GM18868 (cell line): ENCODE data around the gene NDE1.
"Not testable (repeated sequence)": the region's sequence is repeated elsewhere in the genome, so short reads cannot be mapped to it uniquely, and the experiment has no call there.

Experiments used
- ATAC-seq: cut with Tn5 transposase; IDR thresholded peaks from one replicate; pipeline ENCODE4 v1.9.1; 2021; ENCODE audit warnings: mild to moderate bottlenecking, moderate library complexity; ENCODE audit not compliant: unreplicated experiment

NDE1 gene

DNA sequence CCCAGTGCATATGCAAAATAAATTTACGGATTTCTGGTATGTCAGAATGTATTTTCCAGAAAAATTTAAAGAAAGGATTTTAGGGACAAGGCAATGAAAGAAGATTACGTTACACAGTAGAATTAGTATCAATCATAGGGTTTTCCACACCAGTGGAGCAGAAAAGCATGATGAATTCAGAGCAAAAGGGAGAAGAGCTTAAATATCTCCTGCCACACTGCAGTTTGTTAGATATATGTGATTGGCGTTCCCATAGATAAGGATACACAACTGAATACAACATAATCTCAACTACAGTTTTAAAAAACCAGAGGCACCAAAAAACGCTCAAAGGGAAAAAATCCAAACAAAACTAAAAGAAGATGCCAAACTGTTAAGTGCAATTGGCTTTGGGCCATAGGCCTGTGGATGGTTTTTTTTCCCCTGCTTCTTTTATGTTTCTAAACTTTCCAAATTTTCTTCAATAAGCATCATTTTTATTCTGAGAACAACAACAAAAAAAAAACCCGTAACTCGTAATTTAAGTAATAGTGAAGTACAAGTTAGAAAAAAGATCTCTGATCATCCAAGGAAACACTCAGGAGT lies 29.3 kb upstream of the NDE1 start:
- ATAC-seq: no peak

DNA sequence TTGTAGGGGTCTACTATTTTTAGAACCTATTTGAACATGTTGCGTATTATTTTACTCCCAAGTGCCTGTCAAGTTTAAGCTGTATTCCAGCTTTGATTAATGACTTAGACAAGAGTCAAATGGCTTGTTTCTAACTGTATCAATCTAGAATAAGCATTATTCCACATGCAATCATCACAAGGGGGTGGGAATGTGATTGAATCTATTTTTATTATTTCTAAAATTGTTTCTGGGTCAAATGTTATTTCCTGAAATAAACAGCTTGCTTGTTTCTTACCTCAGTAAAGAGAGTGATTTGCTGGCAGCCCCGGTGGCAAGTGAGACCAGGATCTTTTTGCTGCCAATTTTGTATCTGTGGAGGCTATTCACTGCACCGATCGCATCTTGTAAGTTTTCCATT lies 28.6 kb upstream of the NDE1 start:
- no peak for ATAC-seq

DNA sequence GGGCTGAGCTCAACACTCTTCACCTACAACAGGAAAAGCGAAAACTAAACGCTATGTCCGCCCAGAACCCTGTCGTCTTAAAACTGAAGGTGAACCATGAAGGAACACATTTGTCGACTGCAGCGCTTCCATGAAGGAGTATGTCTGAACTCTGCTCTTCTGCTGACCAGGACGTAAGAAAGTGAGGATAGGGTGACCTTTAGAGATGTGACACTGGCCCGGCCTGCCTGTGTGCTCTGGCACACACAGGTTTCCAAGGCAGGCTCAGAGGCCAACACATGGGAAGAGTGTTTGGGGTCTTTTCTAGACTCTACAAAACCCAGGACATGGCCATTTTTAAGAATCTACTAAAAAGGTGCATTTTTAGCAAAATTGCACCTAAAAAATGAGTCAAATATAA lies 28.2 kb upstream of the NDE1 start:
- no peak for ATAC-seq

DNA sequence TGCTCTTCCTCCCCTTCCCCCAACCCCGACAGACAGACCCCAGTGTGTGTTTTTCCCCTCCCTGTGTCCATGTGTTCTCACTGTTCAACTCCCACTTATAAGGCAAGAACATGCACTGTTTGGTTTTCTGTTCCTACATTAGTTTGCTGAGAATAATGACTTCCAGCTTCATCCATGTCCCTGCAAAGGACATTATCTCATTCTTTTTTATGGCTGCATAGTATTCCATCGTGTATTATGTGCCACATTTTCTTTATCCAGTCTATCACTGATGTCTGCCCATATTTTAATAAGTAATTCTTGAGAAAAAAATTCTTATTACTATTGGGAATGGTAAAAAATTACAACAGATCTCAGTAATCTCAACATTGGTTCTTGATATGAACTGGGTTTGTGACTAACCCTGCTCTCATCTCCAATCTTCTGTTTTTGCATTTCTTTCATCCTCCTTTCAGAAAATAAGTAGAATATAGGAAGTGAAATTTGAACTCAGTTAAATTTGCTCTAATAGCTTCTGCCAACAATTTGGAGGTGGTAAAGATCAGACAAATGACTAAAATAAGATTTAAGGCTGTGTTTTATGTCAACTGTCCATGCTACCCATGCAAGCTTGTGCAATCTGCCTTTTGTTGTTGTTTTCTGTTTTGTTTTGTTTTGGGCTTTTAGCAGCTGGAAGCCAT lies 18.2 kb upstream of the NDE1 start:
- no peak for ATAC-seq

DNA sequence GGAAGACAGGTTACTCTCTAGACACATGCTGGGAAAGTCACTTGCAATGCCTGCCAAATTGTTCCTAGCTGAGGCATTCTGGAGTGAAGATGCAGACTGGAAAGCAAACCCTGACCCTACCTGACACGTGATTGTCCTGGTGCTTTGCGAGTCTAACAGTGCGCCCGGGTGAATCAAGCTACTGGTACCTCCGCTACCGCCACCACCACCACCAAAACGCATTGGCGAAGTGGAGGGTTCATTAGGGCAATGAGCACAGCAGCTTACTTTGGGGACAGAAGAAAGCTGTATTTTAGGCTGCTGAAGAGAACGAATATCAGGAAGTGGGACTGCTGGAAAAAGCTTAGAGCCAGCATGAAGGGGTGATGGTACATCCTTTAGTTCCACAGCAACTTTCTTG lies 14.1 kb upstream of the NDE1 start:
- ATAC-seq: no peak

DNA sequence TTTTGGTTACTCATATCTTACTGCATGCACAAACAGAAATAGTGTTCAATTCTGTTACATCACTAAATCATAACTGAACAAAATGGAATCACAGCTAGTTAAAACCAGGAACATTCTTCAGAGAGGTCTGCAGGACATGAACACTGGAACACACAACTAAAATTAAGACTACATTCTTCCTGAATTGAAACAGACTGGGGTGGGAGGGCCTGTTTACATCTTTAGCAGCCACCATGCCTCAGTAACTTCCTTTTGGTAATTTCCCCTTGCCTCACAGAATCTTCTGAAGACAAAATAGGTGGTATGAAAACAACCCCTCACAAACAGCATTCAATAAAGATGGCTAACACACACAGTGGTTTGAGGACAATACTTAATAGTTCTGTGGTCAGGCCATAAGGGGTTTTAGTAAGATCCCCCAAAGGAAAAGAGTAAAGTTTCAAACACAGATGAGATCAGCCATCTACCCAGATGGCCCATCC lies 13.6 kb upstream of the NDE1 start:
- ATAC-seq: no peak

DNA sequence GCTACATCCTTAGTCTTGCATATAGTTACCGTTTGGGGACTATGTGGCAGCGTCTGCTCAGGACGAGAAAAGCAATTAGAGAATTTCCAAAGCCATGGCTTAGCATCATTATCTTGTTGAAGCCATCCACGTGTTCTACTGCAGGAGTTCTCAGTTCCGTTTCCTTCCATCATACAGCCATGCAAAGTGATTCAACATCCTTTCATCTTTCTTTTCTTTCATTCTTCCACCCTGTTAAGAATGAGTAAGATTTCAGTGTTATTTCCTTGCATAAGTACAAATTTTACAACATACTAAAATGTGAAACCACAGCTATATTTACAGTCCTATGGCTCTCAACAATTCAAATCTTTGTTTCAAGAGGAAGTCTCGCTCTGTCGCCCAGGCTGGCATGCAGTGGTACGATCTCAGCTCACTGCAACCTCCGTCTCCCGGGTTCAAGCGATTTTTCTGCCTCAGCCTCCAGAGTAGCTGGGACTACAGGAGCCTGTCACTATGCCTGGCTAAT lies 10.9 kb upstream of the NDE1 start:
- ATAC-seq: no peak

DNA sequence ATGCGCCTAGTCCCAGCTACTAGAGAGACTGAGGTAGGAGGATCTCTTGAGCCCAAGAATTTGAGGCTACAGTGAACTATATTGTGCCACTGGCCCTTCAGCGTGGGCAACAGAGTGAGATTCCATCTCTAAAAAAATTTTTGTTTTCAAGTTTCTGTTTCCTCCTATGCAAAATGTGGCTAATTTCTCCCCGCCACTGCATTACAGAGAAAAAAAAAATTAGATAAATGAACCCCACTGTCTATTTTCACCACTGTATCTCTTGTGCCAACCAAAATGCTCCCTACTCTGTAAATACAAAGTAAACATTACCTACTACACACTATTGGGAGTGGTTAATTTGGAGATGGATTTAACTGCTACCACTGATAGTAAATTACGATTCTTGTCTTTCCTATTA lies 9.1 kb upstream of the NDE1 start:
- no peak for ATAC-seq

DNA sequence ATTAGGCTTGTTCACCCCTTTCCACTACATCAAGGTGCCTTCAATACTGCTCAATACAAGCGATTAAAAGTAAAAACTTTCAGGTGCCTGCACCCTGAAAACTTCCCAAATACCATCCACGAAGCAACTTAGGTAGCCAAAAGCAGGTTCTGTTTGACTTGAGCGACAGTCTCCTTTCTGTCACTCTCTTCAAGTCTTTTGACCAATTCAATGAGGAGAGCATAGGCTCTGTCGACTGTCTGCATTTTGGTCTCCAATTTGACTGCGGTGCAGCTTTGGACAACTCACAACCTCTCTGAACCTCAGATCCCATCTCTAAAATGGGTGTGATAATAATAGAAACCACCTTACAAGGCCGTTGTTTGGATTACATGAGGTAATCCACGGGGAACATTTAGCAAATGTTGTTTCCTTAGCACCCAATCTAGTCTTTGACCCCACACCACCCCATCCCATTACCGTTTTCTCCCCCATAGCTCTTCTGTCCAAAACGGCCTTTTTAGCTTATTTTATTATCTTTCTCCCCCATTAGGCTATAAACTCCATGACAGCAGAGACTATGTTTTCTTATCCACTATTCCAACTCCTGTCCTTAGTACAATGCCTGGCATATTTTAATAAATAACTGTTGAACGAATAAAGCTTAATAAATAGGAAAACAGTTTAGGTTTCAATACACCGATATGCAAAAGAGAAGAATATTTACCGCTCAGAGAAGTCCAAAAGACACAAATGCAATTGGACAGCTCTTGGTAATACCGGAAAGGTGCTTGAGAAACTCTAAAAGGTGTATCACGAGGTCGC lies 8.1 kb upstream of the NDE1 start:
- no peak for ATAC-seq

DNA sequence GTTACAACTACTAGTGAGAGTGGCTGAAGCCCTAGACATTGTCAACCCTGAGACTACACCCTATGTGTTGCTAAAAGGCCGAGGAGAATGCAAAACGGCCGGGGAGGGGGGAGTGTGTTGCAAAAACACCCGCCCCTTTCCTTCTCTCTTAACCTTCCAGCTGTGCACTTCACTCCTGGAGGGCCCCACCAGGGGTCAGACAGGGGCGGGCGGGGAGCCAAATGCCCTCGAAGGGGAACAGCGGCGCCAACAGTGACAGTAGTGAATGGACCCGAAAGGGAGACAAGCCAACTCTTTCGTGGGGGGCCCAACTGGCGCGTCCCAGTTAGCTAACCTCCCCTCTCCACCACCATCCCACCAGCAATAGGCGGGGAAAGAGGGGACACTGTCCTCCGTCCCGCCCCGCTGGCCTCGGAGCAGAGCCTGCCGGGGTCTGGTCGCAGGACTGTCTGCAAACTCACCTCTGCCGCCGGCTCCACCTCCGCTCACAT lies 7.4 kb upstream of the NDE1 start:
- peak; percentile 48 for ATAC-seq

DNA sequence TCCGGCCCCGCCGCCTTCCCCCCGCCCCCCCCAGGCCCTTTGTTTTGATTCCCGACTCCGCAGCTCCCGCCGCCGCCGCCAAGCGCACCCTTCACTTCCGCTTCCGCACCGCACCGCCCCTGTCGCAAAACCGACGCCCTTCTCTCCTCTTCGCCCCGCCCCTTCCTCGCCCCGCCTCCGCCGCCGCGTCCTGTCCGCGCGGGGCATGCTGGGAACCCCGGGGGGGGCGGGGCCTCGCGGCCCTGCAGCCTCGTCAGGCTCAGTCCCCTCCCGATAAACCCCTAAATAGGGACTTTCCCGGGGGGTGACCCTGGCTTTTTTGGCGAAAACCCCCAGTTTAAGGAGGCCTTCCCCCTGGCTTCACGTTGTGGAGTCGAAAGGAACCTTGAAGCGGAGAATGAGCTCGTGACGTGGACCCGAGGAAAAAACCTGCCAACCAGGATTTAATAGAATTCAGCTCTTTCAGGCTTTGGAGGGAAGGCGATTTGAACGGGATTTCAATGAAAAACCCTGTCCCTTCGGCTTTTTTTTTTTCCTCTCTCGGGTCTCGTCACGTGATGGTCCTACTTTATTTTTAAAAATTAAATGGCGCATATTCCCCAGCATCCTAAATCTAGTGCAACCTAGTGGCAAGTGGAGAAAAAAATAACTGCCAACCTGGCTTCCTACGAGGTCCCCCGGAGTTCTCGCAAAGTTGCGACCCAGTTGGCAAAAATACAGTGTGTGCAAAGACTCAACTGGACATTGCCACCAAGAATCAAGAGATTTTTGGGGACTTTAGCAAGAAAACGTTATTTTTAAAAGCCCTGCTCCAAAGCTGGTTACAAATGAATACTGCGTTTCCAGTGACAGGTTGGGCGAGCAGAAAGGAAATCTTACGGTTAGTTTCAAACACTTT lies 6.7 kb upstream of the NDE1 start, which contains the start of gene MARF1:
Gene MARF1, minus strand, starts transcription at position 107 of the 898 bp plus-strand sequence. CDS start 3,921 bp downstream, outside the sequence.
- ATAC-seq: peak; percentile 39

DNA sequence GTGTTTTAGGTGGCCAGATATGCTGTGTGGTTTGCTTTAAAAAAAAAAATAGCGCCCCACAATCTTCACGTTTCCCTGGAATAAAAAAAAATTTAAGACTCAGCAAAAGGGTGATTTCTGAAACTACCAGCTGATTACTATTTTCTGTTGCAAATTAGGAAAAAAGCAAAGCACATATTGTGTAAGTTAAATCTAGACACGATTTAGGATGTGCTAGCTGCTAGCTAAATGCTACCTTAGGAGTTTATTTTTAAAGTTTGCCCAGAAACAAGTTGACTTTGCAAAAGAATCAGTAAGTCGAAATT lies 6.1 kb upstream of the NDE1 start:
- ATAC-seq: no peak

DNA sequence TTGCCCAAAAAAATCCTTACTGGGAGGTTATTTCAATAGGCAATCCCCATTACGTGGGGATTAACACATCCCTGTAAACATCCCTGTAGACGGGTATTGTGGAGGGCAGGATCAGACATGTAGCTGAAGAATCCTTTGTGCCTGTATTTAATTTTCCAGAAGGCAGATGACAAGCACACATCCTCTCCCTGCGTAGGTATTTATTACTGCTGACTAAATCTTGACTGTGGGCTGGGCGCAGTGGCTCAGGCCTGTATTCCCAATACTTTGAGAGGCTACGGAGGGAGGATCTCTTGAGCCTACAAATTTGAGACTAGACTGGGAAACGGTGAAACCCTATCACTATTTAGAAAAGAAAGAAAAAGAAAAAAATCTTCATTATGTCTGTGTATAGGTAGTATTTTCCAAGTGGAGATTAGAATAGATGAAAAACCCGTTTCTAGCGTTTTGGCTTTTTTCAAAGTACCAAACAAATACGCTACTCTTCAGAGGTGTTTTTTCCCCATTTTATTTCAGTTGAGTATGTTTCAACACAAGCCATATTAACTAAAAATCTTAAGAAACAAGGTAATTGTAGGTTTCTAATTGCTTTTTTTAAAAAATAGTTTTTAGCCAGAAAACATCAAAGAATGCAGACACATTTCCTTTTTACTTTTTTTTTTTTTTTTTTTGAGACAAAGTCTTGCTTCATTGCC lies 5.6 kb upstream of the NDE1 start:
- no peak for ATAC-seq

DNA sequence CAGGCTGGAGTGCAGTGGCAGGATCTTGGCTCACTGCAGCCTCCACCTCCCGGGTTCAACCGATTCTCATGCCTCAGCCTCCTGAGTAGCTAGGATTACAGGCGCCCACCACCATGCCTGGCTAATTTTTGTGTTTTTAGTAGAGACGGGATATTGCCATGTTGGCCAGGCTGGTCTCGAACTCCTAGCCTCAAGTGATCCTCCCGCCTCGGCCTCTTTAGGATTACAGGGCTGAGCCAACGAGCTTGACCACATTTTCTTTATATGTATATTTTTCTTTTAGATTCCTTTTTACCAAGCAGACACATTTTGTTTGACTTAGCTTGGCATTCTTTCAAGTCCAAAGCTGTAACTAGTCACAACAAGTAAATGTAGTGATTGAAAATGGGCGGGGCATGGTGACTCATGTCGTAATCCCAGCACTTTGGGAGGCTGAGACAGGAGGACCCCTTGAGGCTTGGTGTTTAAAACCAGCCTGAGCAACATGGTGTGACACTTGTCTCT lies 5.0 kb upstream of the NDE1 start:
- ATAC-seq: not testable (repeated sequence)

DNA sequence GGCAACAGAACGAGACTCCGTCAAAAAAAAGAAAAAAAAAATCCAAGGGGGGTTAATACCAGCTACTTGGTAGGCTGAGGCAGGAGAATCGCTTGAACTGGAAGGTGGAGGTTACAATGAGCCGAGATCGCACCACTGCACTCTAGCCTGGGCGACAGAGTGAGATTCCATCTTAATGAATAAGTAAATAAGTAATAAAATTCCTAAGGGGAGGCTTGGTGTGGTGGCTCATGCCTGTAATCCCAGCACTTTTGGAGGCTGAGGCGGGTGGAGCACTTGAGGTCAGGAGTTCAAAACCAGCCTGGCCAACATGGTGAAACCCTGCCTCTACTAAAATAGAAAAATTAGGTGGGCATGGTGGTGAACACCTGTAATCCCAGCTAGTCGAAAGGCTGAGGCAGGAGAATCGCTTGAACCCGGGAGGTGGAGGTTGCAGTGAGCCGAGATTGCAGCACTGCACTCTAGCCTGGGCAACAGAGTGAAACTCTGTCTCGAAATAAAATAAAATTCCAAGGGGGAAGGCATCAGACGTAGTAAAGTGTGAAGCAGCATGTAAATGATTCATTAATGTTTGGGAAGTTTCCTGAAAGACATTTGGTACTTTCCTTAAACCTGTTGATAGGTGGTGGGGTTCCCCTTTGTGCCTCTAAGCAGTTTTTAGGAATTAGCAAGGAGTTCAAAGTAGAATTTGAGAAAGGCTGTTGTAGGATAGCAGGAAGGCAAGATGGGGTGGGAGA lies 3.3 kb upstream of the NDE1 start:
- not testable (repeated sequence) for ATAC-seq

DNA sequence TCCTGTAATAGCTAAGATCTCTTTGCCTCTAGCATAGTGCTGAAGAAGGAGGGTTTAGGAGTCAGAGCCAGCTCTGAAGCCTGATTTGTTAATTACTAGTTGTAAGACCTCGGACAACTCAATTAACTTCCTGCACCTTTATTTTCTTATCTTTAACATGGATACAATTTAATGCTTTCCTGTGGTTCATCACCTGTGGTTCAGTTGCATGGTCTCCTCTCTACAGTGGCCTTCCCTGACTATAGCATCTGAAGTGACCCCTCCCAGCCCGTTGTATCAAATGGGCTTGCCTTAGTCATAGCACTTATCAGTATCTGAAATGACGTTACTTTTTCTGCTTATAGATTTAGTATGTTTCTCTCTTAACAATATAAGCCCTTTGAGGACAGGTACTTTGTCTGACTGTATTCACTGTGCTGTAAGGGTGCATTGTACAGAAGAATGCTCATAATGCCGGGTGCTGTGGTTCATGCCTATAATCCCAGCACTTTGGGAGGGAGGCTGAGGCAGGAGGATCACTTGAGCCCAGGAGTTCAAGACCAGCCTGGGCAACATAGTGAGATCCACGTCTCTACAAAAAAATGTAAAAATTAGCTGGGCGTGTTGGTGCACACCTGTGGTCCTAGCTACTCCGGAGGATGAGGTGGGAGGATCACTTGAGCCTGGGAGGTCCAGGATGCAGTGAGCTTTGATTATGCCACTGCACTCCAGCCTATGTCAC lies 2.6 kb upstream of the NDE1 start:
- no peak for ATAC-seq

DNA sequence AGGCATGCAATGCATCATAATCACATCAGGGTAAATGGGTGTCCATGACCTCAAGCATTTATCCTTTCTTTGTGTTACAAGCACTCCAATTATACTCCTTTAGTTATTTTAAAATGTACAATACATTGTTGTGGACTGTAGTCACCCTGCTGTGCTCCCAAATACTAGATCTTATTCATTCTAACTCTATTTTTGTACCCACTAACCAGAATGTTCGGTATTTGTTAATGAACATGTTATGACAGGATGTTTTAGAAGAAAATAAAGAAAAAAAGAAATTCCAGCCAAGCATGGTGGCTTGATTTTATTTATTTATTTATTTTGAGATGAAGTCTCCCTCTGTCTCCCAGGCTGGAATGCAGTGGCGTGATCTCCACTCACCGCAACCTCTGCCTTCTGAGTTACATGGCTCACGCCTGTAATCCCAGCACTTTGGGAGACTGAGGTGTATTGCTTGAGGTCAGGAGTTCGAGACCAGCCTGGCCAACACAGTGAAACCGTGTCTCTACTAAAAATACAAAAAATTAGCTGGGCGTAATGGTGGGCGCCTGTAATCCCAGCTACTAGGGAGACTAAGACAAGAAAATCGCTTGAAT lies 1.8 kb upstream of the NDE1 start:
- no peak for ATAC-seq

DNA sequence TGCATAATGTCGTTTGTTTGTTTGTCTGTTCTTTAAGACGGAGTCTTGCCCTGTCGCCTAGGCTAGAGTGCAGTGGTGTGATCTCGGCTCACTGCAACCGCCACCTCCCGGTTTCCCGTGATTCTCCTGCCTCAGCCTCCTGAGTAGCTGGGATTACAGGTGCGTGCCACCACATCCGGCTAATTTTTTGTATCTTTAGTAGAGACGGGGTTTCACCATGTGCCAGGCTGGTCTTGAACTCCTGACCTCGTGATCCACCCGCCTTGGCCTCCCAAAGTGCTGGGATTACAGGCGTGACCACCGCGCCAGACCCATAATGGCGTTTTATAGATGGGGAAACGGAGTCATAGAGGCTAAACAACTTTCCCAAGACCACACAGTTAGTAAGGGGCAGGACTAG lies 734 bp upstream of the NDE1 start:
- not testable (repeated sequence) for ATAC-seq
